ENCODE measurements around the gene TTC3.
A peak's percentile ranks its signal among the peaks of the same experiment; 100 is the strongest.

TTC3 gene

GRCh38 chr21:37063433-37063832 lies 9.6 kb upstream of the TTC3 start:
- FAIRE-seq, result no peak

GRCh38 chr21:37064841-37065240 lies 8.2 kb upstream of the TTC3 start:
- FAIRE-seq, result no peak

GRCh38 chr21:37065561-37066177 lies 7.4 kb upstream of the TTC3 start:
- FAIRE-seq, result no peak

GRCh38 chr21:37071561-37072273 lies 1.3 kb upstream of the TTC3 start:
- FAIRE-seq, result no peak

- no peak for FAIRE-seq
Measured at GRCh38 chr21:37072274-37072987, 623 bp upstream of the TTC3 start.

- no peak for FAIRE-seq
Measured at GRCh38 chr21:37073417-37074196, 553 bp downstream of the TTC3 start.

GRCh38 chr21:37074197-37074510 lies 1.1 kb downstream of the TTC3 start:
- FAIRE-seq, result no peak

GRCh38 chr21:37074546-37074945 lies 1.5 kb downstream of the TTC3 start:
- no peak for FAIRE-seq

- FAIRE-seq, result no peak
Measured at GRCh38 chr21:37075214-37075770, 2.2 kb downstream of the TTC3 start.

- no peak for FAIRE-seq
Measured at GRCh38 chr21:37076087-37076850, 3.2 kb downstream of the TTC3 start.

- no peak for FAIRE-seq
Measured at GRCh38 chr21:37077403-37077802, 4.3 kb downstream of the TTC3 start.

GRCh38 chr21:37079211-37079824 lies 6.3 kb downstream of the TTC3 start:
- no peak for FAIRE-seq

- FAIRE-seq, result no peak
Measured at GRCh38 chr21:37082375-37082774, 9.3 kb downstream of the TTC3 start.

- FAIRE-seq, result no peak
Measured at GRCh38 chr21:37082856-37083528, 9.9 kb downstream of the TTC3 start.

GRCh38 chr21:37085726-37086125 lies 12.7 kb downstream of the TTC3 start:
- FAIRE-seq, result no peak

GRCh38 chr21:37087188-37087587 lies 14.1 kb downstream of the TTC3 start:
- FAIRE-seq, result no peak

- FAIRE-seq, result peak; percentile 41
Measured at GRCh38 chr21:37088186-37088735, 15.2 kb downstream of the TTC3 start.

- peak; percentile 9 for FAIRE-seq
Measured at GRCh38 chr21:37093977-37094376, 20.9 kb downstream of the TTC3 start.

- no peak for FAIRE-seq
Measured at GRCh38 chr21:37095821-37096220, 22.8 kb downstream of the TTC3 start.

GRCh38 chr21:37098751-37099150 lies 25.7 kb downstream of the TTC3 start:
- no peak for FAIRE-seq

GRCh38 chr21:37100316-37100715 lies 27.3 kb downstream of the TTC3 start:
- FAIRE-seq, result no peak

Measured in A204.1 (cell line).